ENCODE data around the gene MRPL28.
"Not testable (repeated sequence)": the region's sequence is repeated elsewhere in the genome, so short reads cannot be mapped to it uniquely, and the experiment has no call there.

The MRPL28 gene

DNA sequence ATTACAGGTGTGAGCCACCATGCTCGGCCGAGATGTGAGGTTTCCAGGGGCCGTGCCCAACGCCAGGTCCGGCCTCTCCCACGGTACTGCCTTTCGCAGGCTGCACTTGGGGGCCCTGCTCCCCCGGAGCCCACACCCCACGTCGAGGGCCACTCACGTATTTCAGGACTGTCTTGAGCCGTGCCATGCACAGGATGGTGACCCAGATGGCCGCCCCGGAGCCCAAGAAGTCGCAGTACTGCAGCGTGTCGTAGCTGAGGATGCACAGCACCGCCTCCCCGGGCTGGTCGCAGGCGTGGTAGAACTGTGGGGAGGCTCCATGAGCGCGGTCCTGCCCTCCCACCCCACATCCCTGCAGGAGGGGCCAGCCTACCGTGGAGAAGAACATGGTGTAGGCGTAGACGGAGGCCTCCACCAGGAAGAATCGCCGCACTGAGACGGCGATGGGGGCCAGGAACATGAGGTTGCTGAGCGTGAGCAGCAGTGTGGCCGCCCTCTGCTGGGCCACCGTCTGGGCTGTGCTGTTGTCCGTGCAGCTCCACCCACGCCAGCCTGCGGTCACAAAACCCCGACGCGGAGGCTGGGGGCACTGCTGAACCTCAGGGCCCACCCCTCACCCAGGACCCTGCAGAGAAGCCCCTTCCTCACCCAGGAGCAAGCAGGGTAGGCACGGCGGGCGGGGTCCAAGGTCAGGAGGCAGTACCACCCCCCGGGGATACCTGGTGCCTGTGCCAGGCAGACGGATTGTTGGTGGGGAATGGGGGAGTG lies 3.7 kb upstream of the MRPL28 start:
- DNase-seq (ENCODE audit: low read depth in 2 of 2), result no peak

DNA sequence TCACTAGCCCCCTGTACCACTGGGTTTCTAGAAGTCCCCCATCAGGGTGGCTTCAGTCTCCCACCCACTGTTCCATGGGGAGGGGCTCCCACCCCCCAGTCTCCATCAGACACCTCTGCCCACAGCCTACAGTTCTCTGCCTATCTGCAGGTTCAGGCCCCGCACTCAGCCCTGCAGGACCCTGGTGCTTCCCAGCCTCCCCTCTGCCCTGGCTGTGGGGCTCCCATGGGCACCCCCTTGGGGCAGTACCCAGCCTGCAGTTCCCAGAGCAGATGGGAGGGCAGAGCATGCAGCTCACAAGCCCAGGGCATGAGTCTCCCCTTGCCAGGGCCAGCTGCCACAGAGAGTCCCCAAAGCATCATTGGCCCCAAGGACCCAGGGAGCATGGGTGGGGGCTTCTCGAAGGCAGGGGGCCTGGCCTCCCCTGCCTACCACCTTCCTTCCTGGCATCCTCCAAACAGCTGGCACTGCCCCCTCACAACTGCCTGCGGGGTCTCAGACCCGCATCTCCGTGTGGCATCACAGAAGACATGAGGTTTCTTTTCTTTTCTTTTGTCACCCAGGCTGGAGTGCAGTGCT lies 2.8 kb upstream of the MRPL28 start:
- DNase-seq (ENCODE audit: low read depth in 2 of 2), result no peak

DNA sequence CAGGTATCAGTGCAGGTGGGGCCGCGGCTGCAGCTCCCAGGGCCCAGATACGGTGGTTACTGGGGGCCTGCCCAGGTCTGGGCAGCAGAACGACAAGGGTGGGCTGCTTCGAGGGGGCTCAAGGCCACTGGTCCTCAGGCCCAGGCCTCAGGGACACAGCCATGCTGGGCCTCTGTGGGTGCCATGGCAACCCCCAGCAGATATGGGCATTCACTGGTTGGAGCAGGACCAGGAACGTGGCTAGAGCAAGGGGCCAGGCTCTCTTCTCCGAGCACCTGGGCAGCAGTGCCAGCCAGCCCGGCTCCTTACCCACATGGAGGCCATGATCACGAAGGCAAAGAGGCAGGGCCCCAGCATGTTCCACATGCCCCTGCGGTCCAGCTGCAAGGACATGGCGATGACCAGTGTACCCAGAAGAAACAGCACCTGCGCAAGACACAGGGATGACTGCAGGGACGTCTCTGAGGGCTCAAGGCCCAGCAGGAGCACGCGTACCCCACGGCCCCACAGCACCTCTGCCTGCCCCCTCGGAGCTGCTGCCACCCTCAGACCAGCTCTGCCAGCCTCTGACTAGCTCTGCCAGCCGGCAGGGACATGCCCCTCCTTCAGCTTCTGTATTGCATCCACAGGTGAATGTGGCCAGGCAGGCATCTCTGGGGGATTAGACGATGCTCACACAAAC lies 2.1 kb upstream of the MRPL28 start:
- DNase-seq (ENCODE audit: low read depth in 2 of 2), result no peak

DNA sequence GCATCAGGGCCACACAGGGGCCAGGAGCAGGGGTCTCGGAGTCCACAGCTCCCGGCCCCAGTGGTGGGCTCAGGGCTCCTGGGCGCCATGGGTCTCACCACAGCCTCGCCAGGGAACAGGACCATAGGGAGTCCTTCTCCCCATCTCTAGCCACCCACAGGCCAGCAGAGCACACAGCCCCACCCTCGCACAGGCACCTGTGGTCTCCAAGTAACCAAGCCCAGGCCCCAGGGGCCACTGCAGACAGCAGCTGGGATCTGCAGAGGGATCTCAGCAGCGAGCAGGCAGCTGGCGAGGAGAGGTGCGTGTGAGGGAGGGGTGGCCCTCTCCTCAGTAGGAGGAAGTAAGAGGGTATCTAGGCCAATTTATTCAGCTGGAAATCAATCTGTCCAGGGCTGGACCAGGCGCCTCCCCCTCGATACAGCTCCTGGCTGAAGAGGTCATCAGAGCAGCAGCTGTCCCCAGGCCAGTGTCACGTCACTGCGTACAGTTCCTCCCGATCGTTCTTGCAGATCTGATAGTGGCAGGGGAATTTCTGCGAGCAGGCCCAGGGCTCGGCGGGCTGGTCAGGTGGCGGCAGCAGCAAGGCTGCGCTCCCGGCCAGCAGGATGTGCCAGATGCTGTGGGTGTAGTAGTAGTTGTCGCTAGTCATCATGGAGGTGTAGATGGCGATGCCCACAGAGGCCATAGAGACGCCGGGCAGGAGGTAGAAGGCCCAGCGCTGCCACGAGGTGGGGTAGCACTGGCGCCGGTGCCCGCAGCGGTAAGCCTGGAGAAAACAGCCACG lies 1.4 kb upstream of the MRPL28 start:
- no peak for DNase-seq (ENCODE audit: low read depth in 2 of 2)

DNA sequence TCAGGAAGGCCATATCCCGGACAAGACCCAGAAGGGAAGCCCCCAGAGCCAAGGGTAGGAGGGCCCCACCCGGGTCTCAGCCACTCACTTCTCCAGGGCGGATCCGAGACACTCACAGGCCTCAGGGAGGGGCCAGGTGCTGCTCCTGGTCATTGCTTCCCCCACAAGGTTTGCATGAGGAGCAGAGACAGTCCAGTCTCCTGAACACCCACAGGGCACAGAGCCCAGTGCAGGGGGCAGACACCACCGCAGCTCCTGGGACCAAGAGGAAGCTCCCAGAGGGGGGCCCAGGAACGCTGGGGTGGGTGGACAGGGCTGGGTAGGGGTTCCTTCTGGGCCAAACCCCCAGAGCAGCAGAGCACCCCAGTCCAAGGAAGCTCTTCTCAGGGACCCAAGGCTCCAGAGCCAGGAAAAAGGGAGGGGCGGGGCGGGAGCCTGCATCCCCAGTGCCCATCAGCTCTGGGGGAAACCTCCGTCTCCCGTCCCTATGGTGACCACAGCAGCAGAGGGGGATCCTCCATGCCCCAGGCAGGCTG lies 709 bp upstream of the MRPL28 start:
- DNase-seq (ENCODE audit: low read depth in 2 of 2), result no peak

DNA sequence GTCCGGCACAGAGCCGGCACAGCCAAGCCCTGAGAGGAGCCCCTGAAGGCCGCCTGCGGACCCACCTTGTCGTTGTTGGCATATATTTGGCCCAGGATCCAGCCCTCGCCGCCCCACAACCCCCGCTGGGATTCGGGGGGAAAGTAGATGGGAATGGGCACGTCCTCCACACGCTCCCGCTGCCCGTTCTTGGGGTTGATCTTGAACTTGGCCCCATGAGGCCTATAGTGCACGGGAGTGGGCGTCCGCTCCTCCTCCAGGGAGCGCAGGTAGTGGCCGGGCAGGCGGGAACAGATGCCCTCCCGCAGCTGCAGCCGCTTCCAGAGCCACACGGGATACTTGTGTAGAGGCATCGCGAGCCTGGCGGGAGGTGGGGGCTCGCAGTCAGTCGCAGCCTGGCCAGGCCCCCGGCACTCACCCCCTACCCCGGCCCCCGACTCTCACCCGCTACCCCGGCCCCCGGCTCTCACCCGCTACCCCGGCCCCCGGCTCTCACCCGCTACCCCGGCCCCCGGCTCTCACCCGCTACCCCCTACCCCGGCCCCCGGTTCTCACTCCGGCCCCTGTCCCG lies 387 bp downstream of the MRPL28 start:
- no peak for DNase-seq (ENCODE audit: low read depth in 2 of 2)

DNA sequence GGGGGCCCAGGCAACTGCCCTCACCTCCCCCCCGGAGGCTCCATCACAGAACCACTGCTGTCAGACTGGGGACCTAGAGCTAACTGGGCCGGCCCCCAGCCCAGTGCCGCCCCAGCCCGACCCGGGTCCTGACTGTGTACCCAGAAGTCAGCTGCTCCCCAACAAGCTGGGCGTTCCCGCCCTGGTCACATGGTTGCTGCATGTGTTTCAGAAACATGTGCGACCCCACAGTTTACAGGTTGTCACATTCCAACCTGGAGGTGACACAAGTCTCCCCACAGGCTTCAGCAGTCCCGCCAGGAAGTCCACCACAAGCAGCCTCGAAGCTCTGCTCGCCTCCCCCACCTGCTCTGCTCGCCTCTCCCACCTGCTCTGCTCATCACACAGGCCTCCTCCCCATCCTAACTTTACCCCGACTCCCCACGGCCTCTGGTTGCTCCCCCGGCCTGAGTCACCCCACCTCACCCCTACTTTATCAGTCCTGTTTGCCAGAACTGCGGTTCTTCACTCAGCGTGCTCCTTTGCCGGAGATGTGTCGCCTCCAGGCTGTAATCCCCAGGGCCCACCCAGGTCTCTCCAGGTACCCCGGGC lies 968 bp downstream of the MRPL28 start:
- no peak for DNase-seq (ENCODE audit: low read depth in 2 of 2)

DNA sequence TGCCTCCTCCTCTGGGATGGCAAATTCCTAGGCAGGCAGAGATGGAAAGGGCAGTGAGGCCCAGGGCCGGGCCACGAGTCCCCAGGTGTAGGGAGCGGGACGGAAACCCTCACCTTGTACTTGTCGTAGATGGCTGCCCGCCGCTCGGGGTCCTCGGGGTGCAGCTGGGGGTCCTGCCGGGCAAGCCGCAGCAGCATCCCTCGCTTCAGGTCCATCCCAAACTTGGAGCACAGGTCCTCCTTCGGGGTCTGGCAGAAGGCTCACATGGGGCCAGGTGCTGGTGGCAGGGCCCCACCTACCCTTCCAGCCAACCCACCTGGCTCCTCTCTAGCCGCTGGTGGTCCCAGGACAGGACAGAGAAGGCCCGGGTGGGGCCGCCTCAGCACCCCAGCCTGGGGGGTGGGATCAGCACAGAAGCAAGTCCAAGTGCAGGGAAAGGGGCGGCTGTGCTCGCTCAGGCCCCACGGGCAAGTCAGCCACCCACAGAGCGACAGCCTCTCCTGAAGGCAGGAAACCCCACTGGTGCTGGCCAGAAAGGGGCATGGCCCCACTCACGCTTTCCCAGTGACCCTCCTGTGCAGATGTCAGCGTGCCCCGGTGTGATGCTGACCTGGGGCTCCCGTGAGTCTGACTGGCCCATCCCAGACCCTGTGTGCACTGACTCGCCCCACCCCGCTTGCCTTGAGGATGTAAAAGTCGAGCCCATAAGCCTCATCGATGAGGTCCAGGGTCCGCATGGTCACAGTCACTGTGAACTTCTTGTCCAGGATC lies 1.8 kb downstream of the MRPL28 start:
- no peak for DNase-seq (ENCODE audit: low read depth in 2 of 2)

DNA sequence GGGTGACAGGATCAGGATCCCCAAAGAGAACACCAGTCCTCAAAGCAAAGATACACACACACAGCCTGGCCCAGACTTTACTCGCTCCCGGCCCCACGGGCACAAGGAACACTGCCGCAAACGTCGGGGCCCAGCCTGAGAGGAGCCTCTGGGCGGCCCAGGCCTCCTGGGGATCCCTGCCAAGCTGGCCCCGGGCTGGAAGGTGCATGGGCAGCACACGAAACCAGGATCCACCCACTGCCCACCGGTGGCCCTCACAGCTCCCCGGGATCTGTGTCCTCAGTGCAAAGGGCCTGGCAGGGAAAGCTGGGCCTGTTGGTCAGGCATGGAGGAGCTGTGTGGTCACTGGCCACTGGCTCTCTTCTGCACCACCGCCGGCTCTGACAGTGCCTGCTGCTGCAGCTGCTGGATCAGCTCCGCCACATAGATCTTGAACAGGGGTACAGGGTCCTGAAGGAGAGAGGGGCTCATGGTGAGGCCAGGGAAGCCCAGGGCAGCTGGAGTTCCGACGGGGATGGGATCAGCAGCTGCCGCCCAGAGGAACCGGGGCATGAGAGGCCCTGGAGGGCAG lies 2.9 kb downstream of the MRPL28 start:
- DNase-seq (ENCODE audit: low read depth in 2 of 2), result no peak

DNA sequence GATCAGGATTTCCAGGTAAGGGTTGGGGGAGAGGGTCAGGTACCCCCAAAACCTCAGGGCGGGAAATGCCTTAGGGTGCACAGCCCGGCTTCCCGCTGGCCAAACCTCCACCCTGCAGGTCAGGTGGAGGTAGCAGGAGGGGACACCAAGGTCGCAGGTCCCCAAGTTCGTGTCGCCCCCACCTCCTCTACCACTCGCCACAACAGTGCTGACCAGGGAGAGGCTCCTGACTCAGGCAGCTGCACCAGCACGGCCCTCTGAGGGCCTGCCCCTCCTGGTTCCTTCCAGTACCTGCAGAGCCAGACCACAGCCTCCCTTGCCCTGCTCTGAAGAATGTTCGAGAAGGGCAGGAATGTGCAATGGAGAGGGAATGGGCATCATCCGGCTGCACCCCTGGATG lies 3.9 kb downstream of the MRPL28 start:
- no peak for DNase-seq (ENCODE audit: low read depth in 2 of 2)

DNA sequence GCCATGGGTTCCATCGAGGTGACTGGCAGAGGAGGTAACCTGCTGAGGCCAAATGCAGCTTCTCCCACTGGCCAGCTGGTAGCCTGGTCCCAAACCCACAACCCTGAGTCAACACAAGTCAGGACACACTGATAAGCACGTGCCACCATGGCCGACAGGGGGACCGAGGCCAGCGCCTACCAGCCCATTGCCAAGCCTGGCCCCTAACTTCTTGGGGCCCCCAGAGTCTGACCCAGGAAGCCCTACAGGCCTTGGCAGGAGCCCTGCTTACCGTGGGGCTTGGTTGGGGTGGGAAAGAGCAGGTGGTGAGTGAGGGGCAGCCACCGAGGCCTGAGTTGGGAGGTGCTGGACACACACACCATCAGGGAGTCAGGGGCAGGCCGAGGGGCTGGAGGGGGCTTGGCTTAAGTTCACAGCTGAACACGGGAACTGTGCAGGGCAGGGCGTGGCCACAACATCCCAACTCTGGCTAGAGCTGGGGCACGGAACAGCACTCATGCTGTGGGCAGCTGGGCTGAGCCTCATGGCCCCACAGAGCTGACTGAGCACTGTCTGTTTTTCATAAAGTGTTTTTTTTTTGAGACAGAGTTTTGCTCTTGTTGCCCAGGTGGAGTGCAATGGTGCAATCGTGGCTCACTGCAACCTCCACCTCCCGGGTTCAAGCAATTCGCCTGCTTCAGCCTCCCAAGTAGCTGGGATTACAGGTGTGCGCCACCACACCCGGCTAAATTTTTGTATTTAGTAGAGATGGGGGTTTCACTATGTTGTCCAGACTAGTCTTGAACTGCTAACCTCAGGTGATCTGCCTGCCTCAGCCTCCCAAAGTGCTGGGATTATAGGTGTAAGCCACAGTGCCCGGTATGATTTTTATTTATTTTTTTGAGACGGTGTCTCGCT lies 5.5 kb downstream of the MRPL28 start:
- DNase-seq (ENCODE audit: low read depth in 2 of 2), result no peak

DNA sequence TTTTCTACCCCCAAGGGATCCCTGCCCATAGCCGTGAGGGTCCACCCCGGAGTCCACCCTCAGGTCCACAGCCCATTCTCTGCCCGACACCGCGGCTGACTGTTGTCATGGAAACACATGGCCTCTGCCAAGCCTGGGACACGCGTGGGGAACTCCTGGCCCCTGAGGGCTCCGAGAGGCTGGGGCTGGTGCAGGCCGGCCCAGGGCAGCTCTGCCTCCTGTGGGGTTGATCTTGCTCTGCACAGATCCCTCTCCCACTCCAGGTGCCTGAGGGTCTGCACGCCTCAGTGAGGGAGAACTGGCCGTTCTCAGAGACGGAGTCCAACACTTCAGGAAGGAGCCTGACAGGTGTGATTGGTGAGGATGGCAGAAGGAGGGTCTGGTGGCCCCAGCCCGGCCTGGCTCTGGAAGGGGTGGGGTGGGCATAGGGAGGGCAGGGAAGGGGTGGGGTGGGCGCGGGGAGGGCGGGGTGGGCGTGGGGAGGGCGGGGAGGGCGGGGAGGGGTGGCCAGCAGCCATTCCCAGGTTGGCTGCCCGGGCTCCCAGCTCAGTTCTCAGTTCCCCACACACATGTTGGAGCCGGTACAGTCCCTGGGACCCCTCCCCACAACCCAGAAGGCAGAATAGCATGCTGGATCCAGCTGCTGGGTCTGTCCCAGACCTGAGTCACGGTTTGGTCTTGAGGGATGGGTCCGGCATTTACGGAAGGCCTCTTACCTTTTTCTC lies 6.4 kb downstream of the MRPL28 start:
- DNase-seq (ENCODE audit: low read depth in 2 of 2), result no peak

DNA sequence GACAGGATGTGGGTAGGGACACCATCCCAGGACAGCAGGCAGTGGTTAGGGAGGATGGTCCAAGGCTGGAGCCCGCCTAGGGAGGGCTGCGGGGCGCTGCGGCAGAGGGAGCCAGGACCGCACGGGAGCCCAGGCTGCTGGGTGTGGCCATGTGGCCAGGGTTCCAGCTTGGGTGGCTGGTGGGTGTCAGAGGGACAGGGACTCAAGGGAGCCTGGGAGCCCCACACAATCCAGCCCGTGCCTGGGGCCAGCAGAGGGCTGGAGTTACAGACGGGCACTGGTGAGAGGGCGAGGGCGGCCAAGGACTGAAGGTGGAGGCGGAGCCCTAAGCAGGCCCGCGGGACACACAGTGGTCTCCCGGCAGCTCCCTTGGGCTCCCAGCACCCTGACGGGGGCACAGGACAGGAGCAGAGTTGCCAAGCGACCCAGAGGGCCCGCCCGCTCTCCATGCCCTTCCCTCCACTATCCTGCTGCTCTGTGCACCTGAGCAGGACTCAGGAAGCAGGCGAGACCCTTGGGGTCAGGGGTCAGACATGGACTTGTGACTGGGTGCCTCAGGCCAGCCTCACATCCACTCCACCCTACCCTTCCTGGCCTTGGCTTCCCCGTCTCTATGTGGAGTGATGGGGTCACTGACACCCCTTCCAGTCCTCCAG lies 7.1 kb downstream of the MRPL28 start:
- no peak for DNase-seq (ENCODE audit: low read depth in 2 of 2)

DNA sequence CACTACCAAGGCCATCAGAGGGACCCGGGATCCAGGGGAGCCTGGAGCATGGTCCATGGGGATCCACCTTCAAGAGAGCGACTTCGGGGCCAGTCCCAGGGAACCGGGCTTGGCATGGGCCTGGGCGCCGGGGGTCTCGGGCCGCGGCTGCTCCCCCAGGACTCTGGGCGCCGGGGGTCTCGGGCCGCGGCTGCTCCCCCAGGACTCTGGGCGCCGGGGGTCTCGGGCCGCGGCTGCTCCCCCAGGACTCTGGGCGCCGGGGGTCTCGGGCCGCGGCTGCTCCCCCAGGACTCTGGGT lies 7.7 kb downstream of the MRPL28 start:
- not testable (repeated sequence) for DNase-seq (ENCODE audit: low read depth in 2 of 2)

DNA sequence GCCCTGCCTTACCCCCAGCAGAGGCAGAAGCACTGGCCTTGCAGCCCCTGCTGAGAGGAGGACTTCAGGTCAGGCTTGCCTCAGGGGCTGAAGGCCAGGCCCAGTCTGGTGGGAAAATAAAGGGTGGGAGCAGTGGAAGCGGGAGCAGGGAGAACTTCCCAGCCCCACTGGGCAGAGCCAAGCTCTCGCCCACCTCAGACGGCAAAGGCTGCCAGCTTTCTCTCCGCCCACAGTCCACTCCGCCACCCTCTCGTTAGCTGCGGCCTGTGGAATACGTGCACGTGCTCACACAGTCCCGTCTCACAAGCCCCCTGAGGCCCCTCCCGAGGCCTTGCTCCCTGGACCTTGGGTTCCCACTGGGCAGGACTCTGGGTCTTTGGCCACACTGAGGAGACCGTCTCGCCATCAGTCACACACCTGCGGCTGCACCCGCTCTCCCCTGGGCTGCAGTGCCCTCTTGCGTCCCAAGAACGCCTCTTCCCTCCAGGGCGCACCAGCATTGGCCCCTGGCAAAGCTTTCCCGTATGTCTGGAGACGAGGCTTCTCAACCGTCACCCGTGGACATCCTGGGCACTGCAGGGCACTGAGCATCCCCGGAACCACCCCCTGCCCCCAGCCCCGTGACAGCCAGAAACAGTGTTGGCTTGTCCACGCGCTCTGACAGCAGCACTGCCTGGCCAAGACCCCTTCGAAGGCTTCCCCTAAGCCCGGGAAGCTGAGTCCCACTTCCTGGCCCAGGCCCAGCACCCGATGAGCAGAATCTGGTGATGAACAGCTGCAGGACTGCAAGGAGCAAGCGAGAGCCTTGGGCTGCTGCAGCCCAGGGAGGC lies 8.3 kb downstream of the MRPL28 start:
- DNase-seq (ENCODE audit: low read depth in 2 of 2), result peak; percentile 56 to 57

DNA sequence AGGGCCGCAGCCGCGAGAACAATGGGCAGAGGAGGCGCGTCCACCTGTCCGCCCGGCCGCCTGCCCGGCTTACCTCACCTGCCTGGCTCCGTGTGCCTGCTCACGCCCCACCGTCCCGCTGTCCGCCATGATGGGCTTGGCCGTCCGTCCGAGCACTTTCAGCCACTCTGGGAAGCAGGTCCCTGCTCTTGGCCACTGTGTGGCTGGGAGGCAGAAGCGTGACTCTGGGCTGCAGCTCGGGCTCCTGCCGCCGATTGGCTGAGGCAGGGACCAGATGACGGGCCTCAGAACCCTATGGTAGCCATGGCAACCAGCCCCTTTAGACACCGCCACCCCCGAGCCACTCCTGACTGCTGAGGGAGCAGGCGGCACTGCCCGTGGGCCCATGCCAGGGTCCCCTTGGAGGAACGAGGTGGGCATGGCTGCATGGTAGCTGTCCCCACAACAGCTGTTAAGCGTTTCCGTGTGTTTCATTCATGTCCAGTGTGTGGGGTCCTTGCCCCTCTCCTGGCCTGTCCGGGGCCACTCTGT lies 8.9 kb downstream of the MRPL28 start:
- DNase-seq (ENCODE audit: low read depth in 2 of 2), result no peak

Measured in stimulated activated CD4-positive, alpha-beta T cell treated with anti-CD3 and anti-CD28 coated beads, Interleukin-12 subunit alpha, Interleukin-12 subunit beta, amount 100 ng/mL, for 24 hours (primary cell).